ENCODE results near the gene SIX5. TPM values are rescaled to one million over a fixed set of nuclear protein-coding genes. Genes with fewer than 3 reads are reported as not detected.

The SIX5 gene
- total and polyA plus RNA-seq, 2 donors from 2014 or later = 15.2 to 19.4 TPM

DNA sequence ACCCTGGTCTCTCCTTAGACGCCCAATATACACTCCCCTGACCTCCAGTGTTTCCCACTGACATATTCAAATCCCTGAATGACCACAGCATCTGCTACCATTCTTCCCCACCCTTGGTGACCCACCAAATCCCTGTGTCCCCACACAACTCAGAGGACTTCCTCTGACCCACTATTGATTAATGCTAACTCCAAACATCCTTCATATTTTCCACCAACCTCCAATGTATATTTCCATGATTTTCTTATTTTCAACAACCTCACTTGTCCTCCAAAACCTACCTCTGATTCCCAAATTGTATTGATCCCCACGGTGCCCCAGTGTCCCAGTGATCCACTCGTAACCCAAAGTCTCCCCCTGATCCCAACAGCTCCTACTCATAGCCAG lies 24.1 kb upstream of the SIX5 start:
- Histone ChIP-seq H3K9ac (ENCODE audit: low read length in 3 of 3) (peak overlapping the region in 2 of 3 donors; percentile 2 to 53), H3K4me3 (ENCODE audit: low read length in 3 of 3) (peak overlapping the region in 2 of 3 donors; percentile 53 to 60), H3K27me3 (ENCODE audit: control insufficient read depth, insufficient read depth, low read length) (no peaks in the 10 kb centered on the region), H3K9me3 (ENCODE audit: control insufficient read depth in 2 of 3, insufficient read depth in 1 of 3, low read length in 3 of 3) (no peaks in the 10 kb centered on the region), H3K36me3 (ENCODE audit: control insufficient read depth in 2 of 3, insufficient read depth in 3 of 3, low read length in 3 of 3) (peaks cover 0 to 13% (median 6%) of the 10 kb centered on the region in 3 donors), H3K4me1 (ENCODE audit: control insufficient read depth in 2 of 3, insufficient read depth in 2 of 3, low read depth in 1 of 3, low read length in 3 of 3) (peaks cover 0 to 12% (median 7%) of the 10 kb centered on the region in 3 donors), H3K27ac (ENCODE audit: low read depth in 2 of 2, low read length in 2 of 2) (peak overlapping the region in 1 of 2 donors; percentile 45)
- TF ChIP-seq, protein P1, sequence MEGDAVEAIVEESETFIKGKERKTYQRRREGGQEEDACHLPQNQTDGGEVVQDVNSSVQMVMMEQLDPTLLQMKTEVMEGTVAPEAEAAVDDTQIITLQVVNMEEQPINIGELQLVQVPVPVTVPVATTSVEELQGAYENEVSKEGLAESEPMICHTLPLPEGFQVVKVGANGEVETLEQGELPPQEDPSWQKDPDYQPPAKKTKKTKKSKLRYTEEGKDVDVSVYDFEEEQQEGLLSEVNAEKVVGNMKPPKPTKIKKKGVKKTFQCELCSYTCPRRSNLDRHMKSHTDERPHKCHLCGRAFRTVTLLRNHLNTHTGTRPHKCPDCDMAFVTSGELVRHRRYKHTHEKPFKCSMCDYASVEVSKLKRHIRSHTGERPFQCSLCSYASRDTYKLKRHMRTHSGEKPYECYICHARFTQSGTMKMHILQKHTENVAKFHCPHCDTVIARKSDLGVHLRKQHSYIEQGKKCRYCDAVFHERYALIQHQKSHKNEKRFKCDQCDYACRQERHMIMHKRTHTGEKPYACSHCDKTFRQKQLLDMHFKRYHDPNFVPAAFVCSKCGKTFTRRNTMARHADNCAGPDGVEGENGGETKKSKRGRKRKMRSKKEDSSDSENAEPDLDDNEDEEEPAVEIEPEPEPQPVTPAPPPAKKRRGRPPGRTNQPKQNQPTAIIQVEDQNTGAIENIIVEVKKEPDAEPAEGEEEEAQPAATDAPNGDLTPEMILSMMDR (IDR thresholded peaks at IDR 0.05; ENCODE audit: borderline replicate concordance, extremely low read depth, insufficient read depth) = no peak
- intact Hi-C loops (cut with DNase I) = no loop called here
- FAIRE-seq (no peak), DNase-seq (no peak)

DNA sequence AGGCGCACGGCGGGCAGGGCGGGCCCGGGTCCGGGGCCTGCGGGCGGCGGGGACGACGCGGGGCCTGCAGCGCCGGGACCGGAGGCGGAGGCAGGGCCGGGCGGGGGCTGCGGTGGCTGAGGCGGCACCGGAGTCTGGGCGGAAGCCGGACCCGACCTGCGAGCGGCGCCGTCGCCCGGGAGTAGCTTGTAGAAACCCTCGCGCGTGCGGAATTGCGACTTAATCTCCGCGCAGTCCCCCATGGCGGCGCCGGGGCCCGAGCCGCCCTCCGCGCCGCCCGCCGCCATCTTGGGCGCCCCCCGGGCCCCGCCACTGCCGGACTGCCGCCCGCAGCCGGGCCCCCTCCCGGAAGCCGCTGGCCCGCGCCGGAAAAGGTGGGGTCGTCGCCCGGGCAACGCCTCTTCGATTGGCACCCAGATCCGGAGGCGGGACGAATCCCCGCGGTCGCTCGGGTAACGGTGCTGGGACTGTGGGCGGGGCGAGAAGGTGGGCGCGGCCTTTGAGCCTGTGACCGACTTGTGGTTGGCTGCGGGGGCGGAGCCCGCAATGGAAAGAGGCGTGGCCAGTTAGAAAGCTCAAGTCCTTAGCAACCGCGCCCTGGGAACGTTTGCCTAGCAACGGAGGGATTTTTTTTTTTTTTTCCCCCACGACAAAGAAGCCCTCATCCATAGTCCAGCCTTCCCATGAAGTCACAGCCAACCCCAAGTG lies 23.6 kb upstream of the SIX5 start, which contains the start of gene DMWD:
Gene DMWD (minus strand): TSS at position 376 of the 708 bp plus-strand sequence. CDS start 89 bp downstream, at position 287.
- H3K9ac ChIP-seq (ENCODE audit: low read length in 3 of 3) = peak within 1 kb of the TSS; percentile 53 to 81 (median 58)
- peaks cover 0 to 13% (median 7%) of the 10 kb centered on the region in 3 donors for H3K36me3 ChIP-seq (ENCODE audit: control insufficient read depth in 2 of 3, insufficient read depth in 3 of 3, low read length in 3 of 3)
- FAIRE-seq (peak; percentile 98), DNase-seq (peak; percentile 99 to 100 (median 100))
- no peaks in the 10 kb centered on the region for H3K9me3 ChIP-seq (ENCODE audit: control insufficient read depth in 2 of 3, insufficient read depth in 1 of 3, low read length in 3 of 3)
- intact Hi-C loops (cut with DNase I) = no loop called here
- H3K4me1 ChIP-seq (ENCODE audit: control insufficient read depth in 2 of 3, insufficient read depth in 2 of 3, low read depth in 1 of 3, low read length in 3 of 3) = peaks cover 0 to 12% (median 7%) of the 10 kb centered on the region in 3 donors
- H3K4me3 ChIP-seq (ENCODE audit: low read length in 3 of 3) = peak within 1 kb of the TSS; percentile 63 to 88 (median 78)
- H3K27me3 ChIP-seq (ENCODE audit: control insufficient read depth, insufficient read depth, low read length) = no peaks in the 10 kb centered on the region
- peak within 1 kb of the TSS in 1 of 2 donors; percentile 45 for H3K27ac ChIP-seq (ENCODE audit: low read depth in 2 of 2, low read length in 2 of 2)
- TF ChIP-seq, protein P1 (IDR thresholded peaks at IDR 0.05; ENCODE audit: borderline replicate concordance, extremely low read depth, insufficient read depth) = no peak

DNA sequence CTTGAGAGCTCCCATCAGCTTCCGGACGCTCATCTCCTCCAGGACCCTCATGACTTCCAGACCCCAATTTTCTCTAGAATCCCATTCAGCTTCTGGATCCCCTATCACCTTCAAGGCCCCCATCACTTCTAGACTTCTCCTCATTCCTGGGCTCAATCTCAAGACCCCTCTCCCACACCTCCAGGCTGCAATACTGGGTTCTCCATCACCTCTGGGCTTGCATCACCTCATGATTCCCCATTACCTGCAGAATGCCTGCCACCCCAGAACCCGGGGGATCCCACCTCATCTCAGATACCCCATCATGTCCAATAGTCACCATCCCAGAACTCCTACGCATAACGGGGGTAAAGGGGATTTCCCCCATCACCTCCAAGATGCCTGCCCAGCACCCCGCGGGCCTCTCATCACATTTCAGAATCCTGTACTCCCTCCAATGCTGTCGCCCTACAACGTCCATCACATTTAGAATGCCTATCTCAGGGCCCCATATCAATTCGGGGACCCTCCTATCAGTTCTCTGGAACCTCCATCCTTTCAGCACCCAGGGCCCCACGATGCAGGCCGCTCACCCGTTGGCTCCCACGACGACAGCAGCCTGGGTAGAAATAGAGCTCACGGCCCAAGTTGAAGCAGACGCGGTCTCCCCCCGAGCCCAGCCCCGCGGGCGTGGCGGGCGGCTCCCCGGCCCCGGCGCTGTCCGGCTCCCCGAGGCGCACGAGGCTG lies 22.9 kb upstream of the SIX5 start:
- Histone ChIP-seq H3K36me3 (ENCODE audit: control insufficient read depth in 2 of 3, insufficient read depth in 3 of 3, low read length in 3 of 3) (peaks cover 0 to 18% (median 10%) of the 10 kb centered on the region in 3 donors), H3K4me3 (ENCODE audit: low read length in 3 of 3) (peak overlapping the region; percentile 63 to 88 (median 78)), H3K27ac (ENCODE audit: low read depth in 2 of 2, low read length in 2 of 2) (no peak overlapping the region), H3K9ac (ENCODE audit: low read length in 3 of 3) (peak overlapping the region; percentile 49 to 81 (median 58)), H3K27me3 (ENCODE audit: control insufficient read depth, insufficient read depth, low read length) (no peaks in the 10 kb centered on the region), H3K9me3 (ENCODE audit: control insufficient read depth in 2 of 3, insufficient read depth in 1 of 3, low read length in 3 of 3) (no peaks in the 10 kb centered on the region), H3K4me1 (ENCODE audit: control insufficient read depth in 2 of 3, insufficient read depth in 2 of 3, low read depth in 1 of 3, low read length in 3 of 3) (peaks cover 0 to 12% (median 7%) of the 10 kb centered on the region in 3 donors)
- DNase-seq (peak in 1 of 5 donors; percentile 77), FAIRE-seq (no peak)
- TF ChIP-seq, protein P1 (IDR thresholded peaks at IDR 0.05; ENCODE audit: borderline replicate concordance, extremely low read depth, insufficient read depth) = no peak
- intact Hi-C loops (cut with DNase I) = no loop called here
